Measurements from ENCODE around the gene PCDHA8.
"Not testable (repeated sequence)": the region's sequence is repeated elsewhere in the genome, so short reads cannot be mapped to it uniquely, and the experiment has no call there.

The PCDHA8 gene

GRCh38 chr5:140806834-140807775 lies 33.9 kb upstream of the PCDHA8 start, which contains the start of gene PCDHA4:
Gene PCDHA4 (plus strand): TSS chr5:140807068.
- Histone ChIP-seq H3K4me1 (ENCODE audit: control insufficient read depth, insufficient read depth, low read length) (no peaks in the 10 kb centered on the region), H3K9me3 (ENCODE audit: control insufficient read depth, low read length) (no peaks in the 10 kb centered on the region), H3K36me3 (ENCODE audit: control insufficient read depth, insufficient read depth, low read length) (no peaks in the 10 kb centered on the region), H3K4me3 (ENCODE audit: insufficient read depth, low read depth, low read length) (peak within 1 kb of the TSS; percentile 67), H3K27me3 (ENCODE audit: control insufficient read depth, insufficient read depth, low read length, poor library complexity, severe bottlenecking) (no peaks in the 10 kb centered on the region), H3K27ac (ENCODE audit: insufficient read depth, low read depth, low read length, poor library complexity, severe bottlenecking) (no peak within 1 kb of the TSS)
- 29 to 30% methylated on average over 44 to 47 of the region's 47 CpGs for WGBS, 2 experiments

- H3K27ac ChIP-seq (ENCODE audit: insufficient read depth, low read depth, low read length, poor library complexity, severe bottlenecking); H3K4me1 ChIP-seq (ENCODE audit: control insufficient read depth, insufficient read depth, low read length); H3K4me3 ChIP-seq (ENCODE audit: insufficient read depth, low read depth, low read length); H3K27me3 ChIP-seq (ENCODE audit: control insufficient read depth, insufficient read depth, low read length, poor library complexity, severe bottlenecking); H3K9me3 ChIP-seq (ENCODE audit: control insufficient read depth, low read length); H3K36me3 ChIP-seq (ENCODE audit: control insufficient read depth, insufficient read depth, low read length): not testable (repeated sequence)
- WGBS, 2 experiments: 96 to 97% methylated on average over 62 of the region's 62 CpGs
Observed at GRCh38 chr5:140808241-140808888, 32.6 kb upstream of the PCDHA8 start.

- H3K27me3 ChIP-seq (ENCODE audit: control insufficient read depth, insufficient read depth, low read length, poor library complexity, severe bottlenecking): no peaks in the 10 kb centered on the region
- no peaks in the 10 kb centered on the region for H3K9me3 ChIP-seq (ENCODE audit: control insufficient read depth, low read length)
- H3K36me3 ChIP-seq (ENCODE audit: control insufficient read depth, insufficient read depth, low read length): no peaks in the 10 kb centered on the region
- H3K4me3 ChIP-seq (ENCODE audit: insufficient read depth, low read depth, low read length): no peak overlapping the region
- no peaks in the 10 kb centered on the region for H3K4me1 ChIP-seq (ENCODE audit: control insufficient read depth, insufficient read depth, low read length)
- no peak overlapping the region for H3K27ac ChIP-seq (ENCODE audit: insufficient read depth, low read depth, low read length, poor library complexity, severe bottlenecking)
- WGBS, 2 experiments: 95 to 96% methylated on average over 43 of the region's 43 CpGs
Observed at GRCh38 chr5:140808889-140809291, 32.1 kb upstream of the PCDHA8 start.

DNA sequence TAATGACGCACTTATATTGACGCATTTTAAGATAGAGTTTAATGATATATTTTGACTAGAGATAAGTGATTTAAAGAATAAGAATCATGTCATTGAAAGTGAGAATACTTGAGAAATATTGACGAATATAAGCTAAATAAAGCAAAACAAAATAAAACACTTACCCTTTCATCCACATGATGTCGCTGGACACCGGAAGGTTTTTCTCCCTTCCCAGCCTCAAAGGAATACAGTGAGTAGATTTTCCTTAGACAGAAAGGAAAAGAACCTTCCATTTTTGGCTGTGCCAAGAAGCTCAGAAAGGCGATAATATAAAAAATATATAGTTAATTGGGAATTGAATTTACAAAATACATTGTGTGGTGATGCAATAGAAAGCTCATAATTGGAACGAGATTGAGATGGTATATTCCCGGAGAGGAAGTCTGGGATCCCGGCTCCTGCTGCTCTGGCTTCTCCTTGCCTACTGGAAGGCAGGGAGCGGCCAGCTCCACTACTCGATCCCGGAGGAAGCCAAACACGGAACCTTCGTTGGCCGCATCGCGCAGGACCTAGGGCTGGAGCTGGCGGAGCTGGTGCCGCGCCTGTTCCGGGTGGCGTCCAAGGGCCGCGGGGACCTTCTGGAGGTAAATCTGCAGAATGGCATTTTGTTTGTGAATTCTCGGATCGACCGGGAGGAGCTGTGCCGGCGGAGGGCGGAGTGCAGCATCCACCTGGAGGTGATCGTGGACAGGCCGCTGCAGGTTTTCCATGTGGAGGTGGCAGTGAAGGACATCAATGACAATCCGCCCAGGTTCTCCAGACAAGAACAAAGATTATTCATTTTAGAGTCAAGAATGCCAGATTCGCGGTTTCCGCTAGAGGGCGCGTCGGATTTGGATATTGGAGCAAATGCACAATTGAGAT lies 19.4 kb upstream of the PCDHA8 start, which contains the start of gene PCDHA5:
Gene PCDHA5 (plus strand): TSS at position 239 of the 906 bp plus-strand sequence.
- no peaks in the 10 kb centered on the region for H3K36me3 ChIP-seq (ENCODE audit: control insufficient read depth, insufficient read depth, low read length)
- no peak within 1 kb of the TSS for H3K27ac ChIP-seq (ENCODE audit: insufficient read depth, low read depth, low read length, poor library complexity, severe bottlenecking)
- H3K4me1 ChIP-seq (ENCODE audit: control insufficient read depth, insufficient read depth, low read length): no peaks in the 10 kb centered on the region
- 91 to 92% methylated on average over 38 to 39 of the region's 39 CpGs for WGBS, 2 experiments
- H3K9me3 ChIP-seq (ENCODE audit: control insufficient read depth, low read length): no peaks in the 10 kb centered on the region
- no peak within 1 kb of the TSS for H3K4me3 ChIP-seq (ENCODE audit: insufficient read depth, low read depth, low read length)
- H3K27me3 ChIP-seq (ENCODE audit: control insufficient read depth, insufficient read depth, low read length, poor library complexity, severe bottlenecking): no peaks in the 10 kb centered on the region

- Histone ChIP-seq H3K4me3 (ENCODE audit: insufficient read depth, low read depth, low read length) (no peak overlapping the region), H3K27me3 (ENCODE audit: control insufficient read depth, insufficient read depth, low read length, poor library complexity, severe bottlenecking) (no peaks in the 10 kb centered on the region), H3K4me1 (ENCODE audit: control insufficient read depth, insufficient read depth, low read length) (no peaks in the 10 kb centered on the region), H3K9me3 (ENCODE audit: control insufficient read depth, low read length) (no peaks in the 10 kb centered on the region), H3K36me3 (ENCODE audit: control insufficient read depth, insufficient read depth, low read length) (no peaks in the 10 kb centered on the region), H3K27ac (ENCODE audit: insufficient read depth, low read depth, low read length, poor library complexity, severe bottlenecking) (no peak overlapping the region)
- WGBS, 2 experiments: 91% methylated on average over 6 of the region's 6 CpGs
Observed at GRCh38 chr5:140822281-140822629, 18.7 kb upstream of the PCDHA8 start.

DNA sequence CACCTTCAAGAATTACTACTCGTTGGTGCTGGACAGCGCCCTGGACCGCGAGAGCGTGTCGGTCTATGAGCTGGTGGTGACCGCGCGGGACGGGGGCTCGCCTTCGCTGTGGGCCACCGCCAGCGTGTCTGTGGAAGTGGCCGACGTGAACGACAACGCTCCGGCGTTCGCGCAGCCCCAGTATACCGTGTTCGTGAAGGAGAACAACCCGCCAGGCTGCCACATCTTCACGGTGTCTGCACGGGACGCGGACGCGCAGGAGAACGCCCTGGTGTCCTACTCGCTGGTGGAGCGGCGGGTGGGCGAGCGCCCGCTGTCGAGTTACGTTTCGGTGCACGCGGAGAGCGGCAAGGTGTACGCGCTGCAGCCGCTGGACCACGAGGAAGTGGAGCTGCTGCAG lies 18.0 kb upstream of the PCDHA8 start:
- not testable (repeated sequence) for H3K4me3 ChIP-seq (ENCODE audit: insufficient read depth, low read depth, low read length); H3K27ac ChIP-seq (ENCODE audit: insufficient read depth, low read depth, low read length, poor library complexity, severe bottlenecking)
- WGBS, 2 experiments: 95 to 96% methylated on average over 48 of the region's 48 CpGs

DNA sequence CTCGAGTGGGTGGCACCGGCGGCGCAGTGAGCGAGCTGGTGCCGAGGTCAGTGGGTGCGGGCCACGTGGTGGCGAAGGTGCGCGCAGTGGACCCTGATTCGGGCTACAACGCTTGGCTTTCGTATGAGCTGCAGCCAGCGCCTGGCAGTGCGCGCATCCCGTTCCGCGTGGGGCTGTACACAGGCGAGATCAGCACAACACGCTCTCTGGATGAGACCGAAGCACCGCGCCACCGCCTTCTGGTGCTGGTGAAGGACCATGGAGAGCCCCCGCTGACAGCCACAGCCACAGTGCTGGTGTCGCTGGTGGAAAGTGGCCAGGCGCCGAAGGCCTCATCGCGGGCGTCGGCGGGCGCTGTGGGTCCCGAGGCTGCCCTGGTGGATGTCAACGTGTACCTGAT lies 17.5 kb upstream of the PCDHA8 start:
- Histone ChIP-seq H3K4me3 (ENCODE audit: insufficient read depth, low read depth, low read length) (no peak overlapping the region), H3K9me3 (ENCODE audit: control insufficient read depth, low read length) (no peaks in the 10 kb centered on the region), H3K27ac (ENCODE audit: insufficient read depth, low read depth, low read length, poor library complexity, severe bottlenecking) (no peak overlapping the region), H3K27me3 (ENCODE audit: control insufficient read depth, insufficient read depth, low read length, poor library complexity, severe bottlenecking) (no peaks in the 10 kb centered on the region), H3K36me3 (ENCODE audit: control insufficient read depth, insufficient read depth, low read length) (no peaks in the 10 kb centered on the region), H3K4me1 (ENCODE audit: control insufficient read depth, insufficient read depth, low read length) (no peaks in the 10 kb centered on the region)
- WGBS, 2 experiments: 96 to 97% methylated on average over 38 of the region's 38 CpGs

More for the DNA sequence above, 18.0 kb upstream of the PCDHA8 start:
- H3K4me1 ChIP-seq (ENCODE audit: control insufficient read depth, insufficient read depth, low read length); H3K36me3 ChIP-seq (ENCODE audit: control insufficient read depth, insufficient read depth, low read length); H3K9me3 ChIP-seq (ENCODE audit: control insufficient read depth, low read length); H3K27me3 ChIP-seq (ENCODE audit: control insufficient read depth, insufficient read depth, low read length, poor library complexity, severe bottlenecking): not testable (repeated sequence)

DNA sequence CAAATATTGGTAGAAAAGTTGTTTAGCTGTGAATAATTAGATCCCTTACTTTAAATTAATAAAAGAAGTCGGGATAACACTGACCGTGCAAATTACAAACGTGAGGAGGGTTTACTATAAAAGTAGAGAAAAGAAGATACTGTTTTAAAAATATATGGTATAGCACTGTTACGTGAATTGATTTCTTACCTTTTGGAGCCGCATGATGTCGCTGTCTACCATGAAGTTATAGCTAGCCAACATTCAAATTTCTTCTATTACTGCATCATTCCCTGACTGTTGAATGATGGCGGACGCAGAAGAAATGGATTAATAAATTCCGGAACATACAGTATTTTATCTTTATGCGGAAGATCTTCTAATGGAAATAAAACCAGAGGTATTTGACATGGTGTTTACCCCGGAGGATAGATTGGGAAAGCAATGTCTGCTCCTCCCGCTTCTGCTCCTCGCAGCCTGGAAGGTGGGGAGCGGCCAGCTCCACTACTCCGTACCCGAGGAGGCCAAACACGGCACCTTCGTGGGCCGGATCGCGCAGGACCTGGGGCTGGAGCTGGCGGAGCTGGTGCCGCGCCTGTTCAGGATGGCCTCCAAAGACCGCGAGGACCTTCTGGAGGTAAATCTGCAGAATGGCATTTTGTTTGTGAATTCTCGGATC lies 13.2 kb upstream of the PCDHA8 start, which contains the start of gene PCDHA6:
Gene PCDHA6 (plus strand): TSS at position 257 of the 658 bp plus-strand sequence. CDS start 132 bp downstream, at position 389.
- WGBS, 2 experiments: 93 to 97% methylated on average over 27 of the region's 27 CpGs
- Histone ChIP-seq H3K27me3 (ENCODE audit: control insufficient read depth, insufficient read depth, low read length, poor library complexity, severe bottlenecking) (no peaks in the 10 kb centered on the region), H3K36me3 (ENCODE audit: control insufficient read depth, insufficient read depth, low read length) (no peaks in the 10 kb centered on the region), H3K4me1 (ENCODE audit: control insufficient read depth, insufficient read depth, low read length) (no peaks in the 10 kb centered on the region), H3K4me3 (ENCODE audit: insufficient read depth, low read depth, low read length) (no peak within 1 kb of the TSS), H3K9me3 (ENCODE audit: control insufficient read depth, low read length) (no peaks in the 10 kb centered on the region), H3K27ac (ENCODE audit: insufficient read depth, low read depth, low read length, poor library complexity, severe bottlenecking) (no peak within 1 kb of the TSS)

- Histone ChIP-seq H3K4me1 (ENCODE audit: control insufficient read depth, insufficient read depth, low read length) (no peaks in the 10 kb centered on the region), H3K27ac (ENCODE audit: insufficient read depth, low read depth, low read length, poor library complexity, severe bottlenecking) (no peak overlapping the region), H3K4me3 (ENCODE audit: insufficient read depth, low read depth, low read length) (no peak overlapping the region), H3K36me3 (ENCODE audit: control insufficient read depth, insufficient read depth, low read length) (no peaks in the 10 kb centered on the region), H3K27me3 (ENCODE audit: control insufficient read depth, insufficient read depth, low read length, poor library complexity, severe bottlenecking) (no peaks in the 10 kb centered on the region), H3K9me3 (ENCODE audit: control insufficient read depth, low read length) (no peaks in the 10 kb centered on the region)
- WGBS, 2 experiments: 94 to 96% methylated on average over 16 to 18 of the region's 18 CpGs
Observed at GRCh38 chr5:140828362-140828737, 12.6 kb upstream of the PCDHA8 start.

All from ectodermal cell (in vitro differentiated cells).